K562 (cell line): ENCODE results near the gene ADAMTS6. TPM values are rescaled to one million over a fixed set of nuclear protein-coding genes. Genes with fewer than 3 reads are reported as not detected.

ENCODE experiments used
- ATAC-seq: fragments of 200-7000 bp; cut with Tn5 transposase; 3 replicates; pipeline ENCODE4 v1.9.1; 2020; ENCODE audit warnings: moderate library complexity
- BruUV-seq: library from RNA; stranded (reverse); fragments of 400-500 nt; replicated peaks from 2 replicates; lab custom pipeline; 2021; lab: Mats Ljungman, UMichigan
- CTCF ChIA-PET: fragments of 300-600 bp; formaldehyde crosslinking; extraction: SDS; loops from one replicate; lab custom pipeline; 2021; ENCODE audit warnings: low intra/inter-chr PET ratio; lab: Yijun Ruan, JAX
- POLR2A ChIA-PET: fragments of 300-600, 350-650 bp; sonication (Branson Sonifier 250); formaldehyde crosslinking; extraction: SDS; loops from one replicate; lab custom pipeline; 2021; ENCODE audit warnings: antibody characterized with exemption, inconsistent platforms; lab: Yijun Ruan, JAX
- DNase-seq, 4 experiments: peaks; one replicate each; pipeline versions ENCODE4 v3.0.0 to v3.0.0-alpha.2; 2011 to 2018; ENCODE audit warnings: low spot score in 3 of 4, mixed read lengths in 3 of 4; ENCODE audit errors: extremely low read depth in 1 of 4
- FAIRE-seq: peaks from 2 replicates; lab custom pipeline; 2011; peaks lifted over from hg19 to GRCh38; lab: Jason Lieb, UNC
- H2AFZ ChIP-seq: 2 replicates; pipeline ENCODE4 v1.6.0; 2011; ENCODE audit warnings: low read depth, low read length, control low read depth, inconsistent platforms
- H3K27ac ChIP-seq: fragments of 200-600 bp; 3 replicates; pipeline ENCODE4 v1.8.0; 2011; ENCODE audit warnings: low read depth, mild to moderate bottlenecking, control low read depth, inconsistent platforms, low read length, moderate library complexity, mixed read lengths; ENCODE audit errors: extremely low read depth
- H3K27me3 ChIP-seq, 2 experiments: fragments of 300-600 bp in 1 of 2; 2 replicates in 1 of 2; 3 replicates in 1 of 2; pipeline versions ENCODE4 v1.6.0 to v1.8.0; 2011; ENCODE audit warnings: inconsistent platforms in 2 of 2, low read length in 2 of 2, mild to moderate bottlenecking in 1 of 2, mixed read lengths in 1 of 2, moderate library complexity in 1 of 2; ENCODE audit not compliant: control insufficient read depth in 2 of 2, insufficient read depth in 2 of 2
- H3K36me3 ChIP-seq: fragments of 300-600 bp; 3 replicates; pipeline ENCODE4 v1.8.0; 2011; ENCODE audit warnings: mild to moderate bottlenecking, low read length, inconsistent platforms; ENCODE audit not compliant: control insufficient read depth, insufficient read depth
- H3K4me1 ChIP-seq, 2 experiments: fragments of 200-600 bp in 1 of 2; replicated peaks in 1 of 2; 2 replicates in 1 of 2; 3 replicates in 1 of 2; pipeline versions ENCODE4 v1.5.1 to v1.8.0; 2011; ENCODE audit warnings: inconsistent platforms in 2 of 2, low read length in 2 of 2, mild to moderate bottlenecking in 1 of 2, mixed read lengths in 1 of 2, moderate library complexity in 1 of 2; ENCODE audit not compliant: control insufficient read depth in 2 of 2, insufficient read depth in 2 of 2
- H3K4me2 ChIP-seq: 2 replicates; pipeline ENCODE4 v1.6.1; 2011; ENCODE audit warnings: low read length, control low read depth, inconsistent platforms, mixed read lengths; ENCODE audit not compliant: insufficient read depth
- H3K4me3 ChIP-seq: fragments of 200-600 bp; sonication (generic), shearing (Covaris generic); 2 replicates; pipeline ENCODE4 v1.5.1; 2016; ENCODE audit warnings: control low read depth, inconsistent platforms
- H3K79me2 ChIP-seq: fragments of 200-600 bp; 3 replicates; pipeline ENCODE4 v1.8.0; 2011; ENCODE audit warnings: low read length, inconsistent platforms; ENCODE audit not compliant: control insufficient read depth, insufficient read depth
- H3K9ac ChIP-seq, 2 experiments: 2 replicates each; pipeline versions ENCODE4 v1.6.0 to v1.6.1; 2011; ENCODE audit warnings: low read depth in 2 of 2, low read length in 2 of 2, control low read depth in 1 of 2, inconsistent platforms in 1 of 2, mild to moderate bottlenecking in 1 of 2, mixed read lengths in 1 of 2; ENCODE audit not compliant: insufficient read depth in 1 of 2
- H3K9me1 ChIP-seq: one replicate; pipeline ENCODE4 v1.6.0; 2011; ENCODE audit warnings: inconsistent platforms, mild to moderate bottlenecking, low read length, moderate library complexity; ENCODE audit not compliant: control insufficient read depth, insufficient read depth
- H3K9me3 ChIP-seq: replicated peaks from 2 replicates; pipeline ENCODE4 v1.5.1; 2011; ENCODE audit warnings: low read depth, low read length, inconsistent platforms; ENCODE audit not compliant: control insufficient read depth, insufficient read depth
- H4K20me1 ChIP-seq: replicated peaks from 2 replicates; pipeline ENCODE4 v1.6.1; 2011; ENCODE audit warnings: low read length, inconsistent platforms, mixed read lengths; ENCODE audit not compliant: control insufficient read depth, insufficient read depth
- CCNT2 ChIP-seq: IDR thresholded peaks from 2 replicates; pipeline ENCODE4 v1.6.1; 2011; ENCODE audit warnings: borderline replicate concordance, low read depth, mild to moderate bottlenecking, moderate library complexity, mixed read lengths, low read length; ENCODE audit not compliant: insufficient read length; ENCODE audit errors: extremely low read depth
- CHD1 ChIP-seq: fragments of 200-600 bp; sonication (generic); IDR thresholded peaks from one replicate; pipeline ENCODE4 v1.6.1; 2012; ENCODE audit warnings: mild to moderate bottlenecking, moderate library complexity, low read length, inconsistent platforms
- CHD4 ChIP-seq: fragments of 200-600 bp; sonication (generic); IDR thresholded peaks from 3 replicates; pipeline ENCODE4 v1.6.1; 2012; ENCODE audit warnings: low read depth, mild to moderate bottlenecking, mixed read lengths, low read length, inconsistent platforms; ENCODE audit not compliant: insufficient read depth, insufficient replicate concordance, poor library complexity, severe bottlenecking
- RAD21 ChIP-seq, 2 experiments: fragments of 250-450 bp in 1 of 2; fragments of 450-650 bp in 1 of 2; sonication (Bioruptor Pico) in 1 of 2; formaldehyde crosslinking in 1 of 2; IDR thresholded peaks in 1 of 2; conservative IDR thresholded peaks in 1 of 2; 2 replicates each; pipeline versions ENCODE4 v1.4.0 to v1.8.0; 2020 to 2022; ENCODE audit warnings: mild to moderate bottlenecking in 2 of 2, moderate library complexity in 1 of 2
- RBFOX2 ChIP-seq: fragments of 200-400 bp; formaldehyde crosslinking; IDR thresholded peaks from 2 replicates; pipeline ENCODE4 v1.6.1; 2017; ENCODE audit warnings: low read depth, mild to moderate bottlenecking, low read length, moderate library complexity
- SAP30 ChIP-seq: fragments of 200-600 bp; sonication (generic); IDR thresholded peaks from 2 replicates; pipeline ENCODE4 v1.6.1; 2012; ENCODE audit warnings: borderline replicate concordance, low read depth, mild to moderate bottlenecking, moderate library complexity, low read length, control low read depth, inconsistent platforms; ENCODE audit not compliant: insufficient read depth, poor library complexity, severe bottlenecking
- U2AF1 ChIP-seq: fragments of 200-400 bp; formaldehyde crosslinking; optimal IDR thresholded peaks from 2 replicates; pipeline ENCODE3; 2017; ENCODE audit warnings: mild to moderate bottlenecking, low read depth, low read length, moderate library complexity
- ZNF507 ChIP-seq: conservative IDR thresholded peaks from 2 replicates; pipeline ENCODE4 v1.6.1; 2017; ENCODE audit warnings: missing genetic modification characterization, missing compliant biosample characterization
- ZNF561 ChIP-seq: fragments of 450-650 bp; formaldehyde crosslinking; conservative IDR thresholded peaks from 2 replicates; pipeline ENCODE4 v1.4.0; 2020; ENCODE audit warnings: mild to moderate bottlenecking, moderate library complexity
- WGBS: fragments of 100-300 bp; shearing (Covaris generic); methylation state at CpG from one replicate; pipeline ENCODE4 v1.1.6; 2016; ENCODE audit warnings: low coverage, mixed read lengths; ENCODE audit not compliant: insufficient coverage; ENCODE audit errors: missing lambda C conversion rate; 5-methylcytosine and 5-hydroxymethylcytosine counted together
- in situ Hi-C: fragments of 300-500 bp; cut with MboI; formaldehyde crosslinking; loops from 4 replicates; pipeline ENCODE4 v1.15.0; 2018; ENCODE audit warnings: inconsistent platforms, mixed read lengths
- intact Hi-C: fragments of 100-400 bp; cut with micrococcal nuclease; formaldehyde crosslinking; loops from 2 replicates; pipeline ENCODE4 v1.14.2; 2022
- polyA plus RNA-seq, 8 experiments: library from polyadenylated mRNA; depleted of rRNA in 4 of 8; stranded (reverse) in 5 of 8; unstranded in 3 of 8; fragments of >200 nt; fragmentation: Nextera tagmentation in 2 of 8; fragmentation: Illumina TruSeq in 1 of 8; extraction: Ambion mirVana in 2 of 8; extraction: Trizol in 1 of 8; gene quantifications; 2 replicates each; pipeline versions ENCODE4 v1.2.1 to v1.2.3, GENCODE V29; 2011 to 2014; ENCODE audit warnings: inconsistent platforms in 1 of 8, missing spikeins in 1 of 8
- total RNA-seq, 7 experiments: library from RNA; depleted of rRNA in 6 of 7; stranded (reverse); fragments of >200 nt in 6 of 7; fragmentation: Illumina TruSeq in 2 of 7; extraction: Trizol in 2 of 7; gene quantifications; 2 replicates each; pipeline versions ENCODE4 v1.2.1 to v1.2.3, GENCODE V29; 2011 to 2021; ENCODE audit warnings: low replicate concordance in 1 of 7
- TF ChIP-seq, protein P1 (sequence below), 2 experiments: fragments of 450-650 bp; IDR thresholded peaks; 2 replicates each; pipeline ENCODE4 v1.6.1; 2016; ENCODE audit warnings: mild to moderate bottlenecking in 2 of 2, borderline replicate concordance in 1 of 2, low read depth in 1 of 2, moderate library complexity in 1 of 2
- TF ChIP-seq, protein P2 (sequence below), 2 experiments: fragments of 450-650 bp in 1 of 2; sonication (generic) in 1 of 2; formaldehyde crosslinking; conservative IDR thresholded peaks; 2 replicates each; pipeline versions ENCODE4 v1.4.0 to v1.8.1; 2020 to 2022; ENCODE audit warnings: mild to moderate bottlenecking in 1 of 2, missing genetic modification reagents in 1 of 2

ADAMTS6 gene
- total and polyA plus RNA-seq, 9 of the 15 experiments (the other 6 are each of a cell fraction or from before 2014, with no cell fraction given), result 0.57 to 5.3 (median 1.5) TPM

DNA sequence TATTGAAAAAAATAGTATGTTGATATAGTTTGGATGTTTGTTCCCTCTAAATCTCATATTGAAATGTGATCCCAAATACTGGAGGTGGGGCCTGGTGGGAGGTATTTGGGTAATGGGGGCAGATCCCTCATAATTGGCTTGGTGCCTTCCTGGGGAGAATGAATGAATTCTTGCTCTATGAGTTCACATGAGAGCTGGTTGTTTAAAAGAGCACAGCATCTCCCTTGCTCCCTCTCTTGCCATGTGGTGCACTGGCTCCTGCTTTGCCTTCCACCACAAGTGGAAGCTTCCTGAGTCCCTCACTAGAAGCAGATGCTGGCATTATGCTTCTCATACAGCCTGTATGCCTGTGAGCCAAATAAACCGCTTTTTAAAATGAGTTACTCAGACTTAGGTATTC lies 154.8 kb downstream of the ADAMTS6 start (continued):
- TF ChIP-seq CCNT2, result no peak
- TF ChIP-seq, all 486 proteins: peak for 0

DNA sequence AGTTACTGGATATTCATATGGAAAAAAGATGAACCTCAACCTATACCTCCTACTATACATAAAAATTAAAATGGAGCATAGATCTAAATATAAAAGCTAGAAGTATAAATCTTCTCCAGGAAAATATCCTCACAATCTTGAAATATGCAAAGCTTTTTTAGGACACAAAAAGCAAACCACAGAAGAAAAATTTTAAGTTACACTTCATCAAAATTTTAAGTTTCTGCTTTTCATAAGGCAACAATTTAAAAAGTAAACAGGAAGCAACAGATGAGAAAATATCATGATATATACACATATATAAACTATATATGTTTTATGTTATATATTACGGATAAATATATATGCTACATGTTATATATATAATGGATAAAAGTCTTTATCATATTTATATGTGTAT lies 157.5 kb downstream of the ADAMTS6 start:
- intact Hi-C loops (no loop called here), in situ Hi-C loops (no loop called here)
- Histone ChIP-seq H2AFZ (no peak overlapping the region), H3K36me3 (no peaks in the 10 kb centered on the region), H3K4me3 (no peak overlapping the region), H3K27me3 (no peaks in the 10 kb centered on the region), H3K9me3 (no peaks in the 10 kb centered on the region), H4K20me1 (no peaks in the 10 kb centered on the region), H3K9me1 (no peaks in the 10 kb centered on the region), H3K4me2 (no peak overlapping the region), H3K79me2 (no peaks in the 10 kb centered on the region), H3K9ac (no peak overlapping the region), H3K27ac (no peak overlapping the region), H3K4me1 (no peaks in the 10 kb centered on the region)
- WGBS, result 27% methylated on average over 1 of the region's 1 CpG
- CTCF ChIA-PET, result no interaction called here
- POLR2A ChIA-PET, result no interaction called here
- no peak for ATAC-seq
- no peak for DNase-seq
- FAIRE-seq, result no peak
- BruUV-seq, result no TSS peak
- TF ChIP-seq RBFOX2 (no peak), SAP30 (no peak), ZNF507 (tag) (no peak), RAD21 (CRISPR knock-in tag; conservative IDR thresholded peaks at IDR 0.05 in 1 of 2, IDR thresholded peaks at IDR 0.05 in 1 of 2) (no peak), CHD1 (no peak), U2AF1 (no peak), CHD4 (no peak), ZNF561 (CRISPR knock-in tag) (no peak)
- TF ChIP-seq, protein P1, sequence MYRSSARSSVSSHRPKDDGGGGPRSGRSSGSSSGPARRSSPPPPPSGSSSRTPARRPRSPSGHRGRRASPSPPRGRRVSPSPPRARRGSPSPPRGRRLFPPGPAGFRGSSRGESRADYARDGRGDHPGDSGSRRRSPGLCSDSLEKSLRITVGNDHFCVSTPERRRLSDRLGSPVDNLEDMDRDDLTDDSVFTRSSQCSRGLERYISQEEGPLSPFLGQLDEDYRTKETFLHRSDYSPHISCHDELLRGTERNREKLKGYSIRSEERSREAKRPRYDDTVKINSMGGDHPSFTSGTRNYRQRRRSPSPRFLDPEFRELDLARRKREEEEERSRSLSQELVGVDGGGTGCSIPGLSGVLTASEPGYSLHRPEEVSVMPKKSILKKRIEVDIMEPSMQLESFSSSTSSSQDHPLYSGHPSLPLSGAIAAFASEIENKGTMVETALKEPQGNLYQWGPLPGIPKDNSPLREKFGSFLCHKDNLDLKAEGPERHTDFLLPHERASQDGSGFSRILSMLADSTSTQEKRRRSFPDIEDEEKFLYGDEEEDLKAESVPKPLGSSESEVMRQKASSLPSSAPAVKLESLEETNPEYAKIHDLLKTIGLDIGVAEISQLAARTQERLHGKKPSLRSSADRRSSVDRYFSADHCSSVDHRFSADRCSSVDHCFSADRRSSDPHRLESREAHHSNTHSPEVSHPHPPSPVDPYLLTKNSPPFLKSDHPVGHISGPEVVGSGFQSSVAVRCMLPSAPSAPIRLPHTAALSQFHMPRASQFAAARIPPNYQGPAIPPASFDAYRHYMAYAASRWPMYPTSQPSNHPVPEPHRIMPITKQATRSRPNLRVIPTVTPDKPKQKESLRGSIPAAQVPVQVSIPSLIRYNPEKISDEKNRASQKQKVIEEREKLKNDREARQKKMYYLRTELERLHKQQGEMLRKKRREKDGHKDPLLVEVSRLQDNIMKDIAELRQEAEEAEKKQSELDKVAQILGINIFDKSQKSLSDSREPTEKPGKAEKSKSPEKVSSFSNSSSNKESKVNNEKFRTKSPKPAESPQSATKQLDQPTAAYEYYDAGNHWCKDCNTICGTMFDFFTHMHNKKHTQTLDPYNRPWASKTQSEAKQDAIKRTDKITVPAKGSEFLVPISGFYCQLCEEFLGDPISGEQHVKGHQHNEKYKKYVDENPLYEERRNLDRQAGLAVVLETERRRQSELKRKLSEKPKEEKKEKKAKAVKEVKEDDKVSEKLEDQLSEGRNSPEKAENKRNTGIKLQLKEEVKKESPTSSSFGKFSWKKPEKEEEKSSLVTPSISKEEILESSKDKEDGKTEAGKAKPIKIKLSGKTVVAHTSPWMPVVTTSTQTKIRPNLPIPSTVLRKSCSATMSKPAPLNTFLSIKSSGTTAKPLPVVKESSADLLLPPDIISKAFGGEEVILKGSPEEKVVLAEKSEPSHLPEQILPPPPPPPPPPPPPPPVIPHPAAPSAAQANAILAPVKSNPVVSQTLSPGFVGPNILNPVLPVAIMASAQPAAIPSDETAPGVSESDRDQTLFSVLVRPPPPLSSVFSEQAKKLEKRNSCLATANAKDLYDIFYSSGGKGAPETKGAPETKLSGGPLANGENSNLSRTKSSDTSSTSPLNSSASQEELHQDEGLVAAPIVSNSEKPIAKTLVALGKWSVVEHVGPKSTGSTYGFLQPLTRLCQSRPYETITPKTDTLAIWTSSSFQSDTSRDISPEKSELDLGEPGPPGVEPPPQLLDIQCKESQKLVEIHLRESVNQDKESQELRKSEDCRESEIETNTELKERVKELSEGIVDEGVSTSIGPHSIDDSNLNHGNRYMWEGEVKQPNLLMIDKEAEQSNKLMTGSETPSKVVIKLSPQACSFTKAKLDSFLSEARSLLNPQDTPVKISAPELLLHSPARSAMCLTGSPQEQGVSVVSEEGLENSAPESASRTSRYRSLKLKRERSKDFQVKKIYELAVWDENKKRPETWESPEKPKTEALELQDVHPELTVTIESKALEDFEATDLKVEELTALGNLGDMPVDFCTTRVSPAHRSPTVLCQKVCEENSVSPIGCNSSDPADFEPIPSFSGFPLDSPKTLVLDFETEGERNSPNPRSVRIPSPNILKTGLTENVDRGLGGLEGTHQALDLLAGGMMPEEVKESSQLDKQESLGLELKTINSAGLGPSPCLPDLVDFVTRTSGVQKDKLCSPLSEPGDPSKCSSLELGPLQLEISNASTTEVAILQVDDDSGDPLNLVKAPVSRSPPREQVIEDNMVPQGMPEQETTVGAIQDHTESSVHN (IDR thresholded peaks at IDR 0.05; ENCODE audit: borderline replicate concordance in 1 of 2, low read depth in 1 of 2), result no peak
- TF ChIP-seq, protein P2, sequence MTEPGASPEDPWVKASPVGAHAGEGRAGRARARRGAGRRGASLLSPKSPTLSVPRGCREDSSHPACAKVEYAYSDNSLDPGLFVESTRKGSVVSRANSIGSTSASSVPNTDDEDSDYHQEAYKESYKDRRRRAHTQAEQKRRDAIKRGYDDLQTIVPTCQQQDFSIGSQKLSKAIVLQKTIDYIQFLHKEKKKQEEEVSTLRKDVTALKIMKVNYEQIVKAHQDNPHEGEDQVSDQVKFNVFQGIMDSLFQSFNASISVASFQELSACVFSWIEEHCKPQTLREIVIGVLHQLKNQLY (CRISPR knock-in tag; conservative IDR thresholded peaks at IDR 0.05), result no peak
